Measurements from ENCODE around the gene SLX4IP. TPM values are rescaled to one million over a fixed set of nuclear protein-coding genes. Genes with fewer than 3 reads are reported as not detected.
A peak's percentile ranks its signal among the peaks of the same experiment; 100 is the strongest.

The SLX4IP gene
- total RNA-seq, 1 experiment from 2014 or later = 5.7 TPM

DNA sequence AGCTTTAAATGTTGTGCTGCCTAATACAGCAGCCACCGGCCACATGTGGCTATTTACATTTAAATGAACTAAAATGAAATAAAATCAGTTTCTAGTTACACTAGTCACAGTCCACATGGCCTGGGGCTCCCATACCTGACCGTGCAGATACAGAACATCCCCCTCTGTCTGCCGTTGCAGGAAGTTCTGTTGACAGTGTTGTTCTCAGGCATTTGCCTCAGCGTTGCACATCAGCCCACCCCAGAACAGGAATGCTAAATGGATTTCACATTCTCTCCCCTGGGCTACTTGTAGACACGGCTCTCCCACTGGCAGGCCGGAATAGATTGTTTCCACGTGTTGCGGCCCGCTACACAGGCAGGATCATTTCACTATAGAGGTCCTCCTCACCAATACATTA lies 212.4 kb downstream of the SLX4IP start:
- DNase-seq (ENCODE audit: low spot score) = no peak

DNA sequence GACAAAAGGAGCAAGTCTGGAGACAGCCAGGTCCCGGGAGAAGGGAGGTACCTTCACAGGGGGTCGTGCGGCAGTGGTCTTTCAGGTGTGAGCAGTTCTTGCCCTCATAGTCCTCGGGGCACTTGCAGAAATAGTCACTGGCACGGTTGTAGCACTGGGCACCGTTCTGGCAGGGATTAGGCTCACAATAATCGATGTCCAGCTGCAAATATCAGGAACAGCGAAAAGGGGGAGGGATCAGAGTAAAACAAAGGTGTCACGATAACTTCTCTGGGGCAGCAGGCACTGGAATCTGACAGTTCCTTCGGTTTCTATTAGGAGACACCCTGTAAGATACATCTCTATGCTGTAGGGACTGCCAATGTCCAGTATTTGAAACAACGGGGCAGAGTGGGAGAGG lies 212.8 kb downstream of the SLX4IP start:
- DNase-seq (ENCODE audit: low spot score) = no peak

DNA sequence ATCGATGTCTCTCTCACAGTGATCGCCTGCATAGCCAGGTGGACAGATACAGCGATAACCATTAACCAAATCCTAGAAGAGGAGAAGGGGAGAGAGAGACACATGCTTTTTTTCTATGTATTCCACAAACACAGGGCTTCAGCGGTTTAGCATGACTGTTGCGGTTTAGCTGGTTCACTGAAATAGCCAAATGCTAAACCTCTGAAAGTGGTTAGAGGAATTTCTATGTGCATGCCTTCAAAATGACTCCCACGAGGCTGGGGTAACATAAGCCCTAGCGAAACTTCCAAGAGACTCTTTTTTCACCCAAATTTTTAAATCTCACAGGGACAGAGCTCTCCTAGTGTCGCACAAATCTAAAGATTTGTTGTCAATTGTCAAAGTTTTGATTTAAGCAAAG lies 213.5 kb downstream of the SLX4IP start:
- DNase-seq (ENCODE audit: low spot score) = peak; percentile 56

DNA sequence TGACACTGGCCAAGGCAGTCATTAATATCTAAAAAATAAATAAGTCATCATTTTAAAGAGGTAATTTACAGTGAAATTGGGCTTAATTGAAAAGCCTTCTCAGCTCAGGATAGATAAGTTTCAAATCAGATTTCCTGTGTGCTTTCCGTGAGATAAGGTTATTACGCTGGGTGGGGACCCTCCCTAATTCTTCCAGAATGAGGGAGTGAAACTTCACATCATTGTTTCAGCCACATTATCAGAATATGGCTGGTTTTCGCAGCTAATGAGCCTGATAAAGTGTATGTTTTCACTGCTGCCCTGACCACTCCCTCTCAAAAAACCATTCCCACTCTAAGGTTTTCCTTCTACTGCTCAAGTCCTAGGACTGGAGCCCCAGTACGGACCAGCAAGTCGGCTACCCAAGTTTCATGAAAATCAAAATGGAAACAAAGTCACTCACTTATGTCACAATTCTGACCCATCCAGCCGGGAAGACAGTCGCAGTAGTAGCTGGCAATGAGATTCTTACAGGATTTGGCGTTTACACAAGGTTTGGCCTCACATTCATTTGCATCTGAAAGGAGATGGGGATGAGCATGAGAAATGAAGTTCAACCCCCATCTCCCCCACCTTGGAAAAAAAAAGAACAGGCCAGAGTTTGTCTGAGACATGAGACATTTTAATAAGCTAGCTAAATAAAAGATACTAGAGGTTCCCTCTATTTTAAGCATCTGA lies 214.1 kb downstream of the SLX4IP start:
- no peak for DNase-seq (ENCODE audit: low spot score)

DNA sequence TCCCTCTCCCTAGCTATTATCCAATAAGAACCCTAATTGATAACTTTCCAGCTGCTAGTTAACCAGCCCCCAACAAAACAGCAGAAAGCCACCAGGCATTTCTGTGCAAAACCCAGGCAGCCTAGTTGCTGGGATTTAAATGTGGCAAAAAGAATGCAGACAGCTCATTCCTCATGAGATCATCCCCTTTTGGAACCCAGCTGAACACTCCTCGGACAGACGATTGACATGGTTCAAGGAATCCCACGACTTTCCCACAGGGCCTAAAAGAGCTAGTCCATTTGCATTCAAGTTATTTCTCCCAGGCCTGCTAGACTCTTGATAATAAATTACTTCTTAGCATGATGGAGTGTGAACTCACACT lies 214.7 kb downstream of the SLX4IP start:
- no peak for DNase-seq (ENCODE audit: low spot score)

DNA sequence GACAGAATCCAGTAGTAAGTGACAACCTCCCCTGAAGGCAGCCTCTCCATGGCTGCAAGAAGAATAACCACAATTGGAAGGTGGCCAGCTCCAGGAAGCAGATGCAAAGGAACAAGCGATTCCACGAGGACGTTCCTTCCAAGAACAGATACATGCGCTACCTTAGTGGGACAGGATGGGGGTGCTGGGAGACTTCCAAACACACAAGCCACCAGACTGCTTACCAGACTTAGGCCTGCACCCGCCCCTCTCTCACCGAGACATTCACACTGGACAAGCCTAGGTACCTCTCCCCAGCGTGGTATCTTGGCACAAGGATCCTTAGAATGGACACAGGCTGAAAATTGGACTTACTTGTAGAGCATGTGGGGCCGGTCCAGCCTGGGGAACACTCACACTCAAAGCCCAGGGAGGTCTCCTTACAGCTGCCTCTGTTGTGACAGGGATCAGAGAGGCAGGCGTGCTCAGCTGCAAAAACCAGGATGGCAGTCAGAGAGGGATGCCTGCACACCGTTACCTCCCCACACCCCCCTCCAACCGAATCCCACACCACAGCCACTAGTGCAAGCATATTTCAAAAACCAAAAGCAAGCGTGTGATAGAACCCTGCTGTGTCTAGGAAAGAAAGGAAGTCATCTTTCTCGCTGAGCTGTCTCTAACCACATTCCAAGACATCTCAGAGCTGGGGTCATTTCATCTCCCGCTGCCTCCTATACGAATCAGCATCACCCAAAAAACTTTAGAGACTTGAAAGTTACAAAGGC lies 216.3 kb downstream of the SLX4IP start:
- DNase-seq (ENCODE audit: low spot score) = peak; percentile 79

DNA sequence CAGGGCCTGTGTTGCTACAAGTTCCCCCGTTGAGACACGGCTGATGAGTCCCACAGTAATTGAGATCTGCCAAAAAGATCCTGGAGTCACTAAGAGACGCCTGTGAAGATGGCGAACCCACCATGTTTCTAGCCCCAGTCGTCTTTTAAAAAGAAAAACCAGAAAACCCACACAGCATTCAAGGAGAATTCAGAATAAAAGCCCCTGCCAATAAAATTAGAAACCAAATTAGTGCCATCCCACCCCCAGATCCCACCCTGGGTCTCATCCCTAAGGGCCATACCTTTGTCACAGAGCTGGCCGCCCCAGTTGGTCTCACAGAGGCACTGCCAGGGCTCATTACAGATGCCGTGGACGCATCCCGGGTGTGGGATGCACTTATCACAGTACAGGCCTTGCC lies 217.1 kb downstream of the SLX4IP start:
- DNase-seq (ENCODE audit: low spot score) = no peak

DNA sequence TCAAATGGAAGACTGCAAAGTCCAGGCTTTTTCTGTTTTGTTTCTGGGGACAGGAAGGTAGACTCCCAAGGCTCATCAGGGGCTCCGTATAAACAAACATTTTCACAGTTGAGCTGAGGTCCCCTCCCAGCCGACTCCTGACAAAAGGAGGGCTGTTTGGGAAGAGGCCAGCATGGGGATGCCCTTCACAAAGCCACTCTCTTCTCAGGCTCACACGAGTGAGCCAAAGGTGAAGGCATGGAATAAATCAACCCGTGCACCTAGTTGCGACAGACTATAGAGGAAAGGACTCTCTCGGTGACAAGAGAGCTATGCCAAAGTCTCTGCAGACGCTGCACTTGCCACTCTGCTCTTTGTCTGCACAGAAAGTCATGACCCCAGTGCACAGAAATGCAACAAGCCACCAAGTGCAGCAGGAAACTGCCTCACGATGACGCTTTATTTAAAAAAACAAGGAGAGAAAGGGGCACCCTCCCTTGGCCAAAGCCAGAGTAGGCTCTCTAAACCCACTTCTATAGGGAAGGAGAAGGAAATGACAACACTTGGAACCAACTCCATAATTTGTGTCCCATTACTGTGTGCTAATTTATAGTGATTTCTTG lies 217.7 kb downstream of the SLX4IP start:
- DNase-seq (ENCODE audit: low spot score) = peak; percentile 32

DNA sequence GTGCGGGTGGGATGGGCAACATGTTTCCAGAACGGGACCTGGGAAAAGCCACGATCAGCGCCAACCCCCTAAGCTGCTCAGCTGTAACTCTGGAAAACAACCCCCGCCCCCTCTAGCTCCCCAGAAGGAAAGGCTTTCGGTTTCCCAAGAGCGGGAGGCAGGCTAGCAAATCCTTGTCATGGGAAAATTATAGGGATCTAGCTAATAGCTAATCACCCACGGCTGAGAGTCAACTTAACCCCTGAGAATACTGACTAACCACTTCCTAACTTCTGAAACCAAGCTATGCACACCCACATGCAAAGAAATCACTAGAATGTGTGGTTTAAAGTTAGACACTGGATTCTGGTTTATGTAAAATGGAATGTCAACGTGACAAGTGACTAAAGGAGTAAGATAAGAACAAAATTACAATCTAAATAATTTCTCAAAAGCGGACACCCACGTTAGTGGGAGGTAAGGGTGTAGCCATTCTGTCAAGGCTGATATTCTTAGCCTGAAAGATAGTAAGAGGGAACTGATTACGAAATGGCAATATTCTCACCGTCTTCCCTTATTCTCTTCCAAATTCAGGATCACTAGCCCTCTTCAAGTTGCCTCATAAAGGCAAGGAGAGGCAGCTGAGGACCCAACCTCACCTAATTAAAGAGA lies 218.6 kb downstream of the SLX4IP start:
- peak; percentile 73 for DNase-seq (ENCODE audit: low spot score)

DNA sequence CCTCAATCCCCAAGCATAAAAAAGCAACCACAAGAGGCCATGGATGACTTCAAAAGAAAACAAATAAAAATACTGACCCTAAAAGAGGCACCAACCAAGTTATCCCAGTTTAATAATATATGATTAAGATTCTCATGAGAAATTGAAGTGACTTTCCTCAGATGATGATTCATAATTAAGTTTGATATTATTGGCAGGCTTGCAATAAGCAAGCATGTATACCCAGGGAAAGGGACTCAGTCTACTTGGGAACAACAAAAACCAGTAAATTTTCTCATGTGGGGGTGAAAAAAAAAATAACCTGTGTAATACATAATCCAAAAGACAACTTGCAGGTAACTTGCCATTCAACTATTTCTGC lies 219.1 kb downstream of the SLX4IP start:
- DNase-seq (ENCODE audit: low spot score) = no peak

DNA sequence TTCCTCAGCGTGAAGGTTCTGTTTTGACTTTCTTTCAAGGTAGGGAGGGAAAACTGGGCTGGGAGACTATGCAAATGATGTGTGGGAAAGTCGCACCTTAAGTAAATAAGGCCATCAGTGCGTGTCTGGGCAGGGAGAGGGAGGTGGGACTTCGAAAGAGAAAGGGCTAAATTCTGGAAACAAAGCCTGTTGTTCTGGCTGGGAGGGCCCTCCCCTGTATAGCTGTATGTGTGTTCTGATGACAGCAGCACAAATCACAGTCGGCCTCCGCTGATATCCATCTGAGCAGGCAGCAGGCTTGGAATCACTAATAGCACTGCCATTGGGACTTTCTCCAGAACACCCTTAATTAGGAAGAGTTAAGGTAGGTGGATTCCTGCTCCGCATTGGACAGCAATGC lies 219.5 kb downstream of the SLX4IP start:
- DNase-seq (ENCODE audit: low spot score) = no peak

DNA sequence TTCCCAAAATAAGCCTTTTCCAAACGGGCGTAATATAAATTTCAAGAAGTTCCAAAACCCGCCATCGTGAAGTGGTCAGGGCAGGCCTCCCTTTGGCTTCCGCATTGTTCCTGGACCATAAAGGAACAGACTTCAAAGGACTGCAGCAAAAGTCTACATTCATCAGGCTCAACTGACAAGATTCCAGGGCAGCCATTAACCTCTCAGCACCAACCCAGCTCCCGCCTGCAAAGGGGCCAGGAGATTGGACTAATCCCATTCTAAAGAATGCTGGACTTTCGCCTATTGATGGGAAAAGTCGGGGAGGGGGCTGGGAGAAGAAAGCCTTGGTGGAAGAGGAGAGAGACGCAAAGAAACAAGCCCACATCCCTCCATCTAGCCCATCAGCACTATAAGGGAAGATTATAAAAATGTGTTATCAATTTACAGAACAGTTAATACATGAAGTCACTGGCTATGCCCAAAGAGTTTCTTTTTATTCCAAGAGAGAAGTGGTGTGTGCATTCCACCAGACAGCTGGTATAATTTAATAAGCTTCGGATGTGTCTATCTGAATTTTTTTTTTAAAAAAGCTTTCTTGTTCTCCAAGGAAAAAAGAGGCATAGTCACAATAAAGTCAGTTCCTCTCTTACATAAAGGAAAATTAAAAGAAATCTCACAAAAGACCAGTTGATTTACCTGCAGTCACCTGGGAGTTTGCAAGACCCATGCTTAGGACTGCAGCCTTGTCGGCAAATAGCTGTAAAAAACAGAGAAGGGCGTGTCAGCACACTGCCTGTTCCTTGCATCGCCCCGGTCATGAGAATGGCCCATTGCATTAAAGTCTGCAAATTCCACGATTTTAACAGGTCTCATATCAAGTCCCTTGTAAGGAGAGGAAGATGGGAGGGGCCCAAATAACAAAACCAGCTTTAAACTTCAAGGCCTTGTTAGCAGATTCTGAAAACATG lies 220.9 kb downstream of the SLX4IP start:
- no peak for DNase-seq (ENCODE audit: low spot score)

DNA sequence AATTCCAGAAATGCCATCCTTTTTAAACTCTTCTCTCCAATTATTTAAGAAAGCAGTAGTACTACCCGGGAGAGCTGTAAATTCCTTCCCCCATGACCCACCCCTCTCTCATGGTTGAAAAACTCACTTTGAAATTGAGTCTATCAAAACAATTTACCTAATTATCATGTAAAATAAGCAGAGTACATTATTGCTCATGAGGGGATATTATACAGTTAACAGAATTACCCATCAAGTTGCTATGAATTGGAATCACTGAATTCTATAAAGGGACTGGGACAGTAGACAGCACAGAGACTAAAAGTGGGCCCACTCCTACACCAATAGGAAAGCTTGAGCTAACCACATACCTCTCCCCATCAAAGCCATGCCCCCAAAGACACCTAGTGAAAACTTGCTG lies 222.3 kb downstream of the SLX4IP start:
- no peak for DNase-seq (ENCODE audit: low spot score)

DNA sequence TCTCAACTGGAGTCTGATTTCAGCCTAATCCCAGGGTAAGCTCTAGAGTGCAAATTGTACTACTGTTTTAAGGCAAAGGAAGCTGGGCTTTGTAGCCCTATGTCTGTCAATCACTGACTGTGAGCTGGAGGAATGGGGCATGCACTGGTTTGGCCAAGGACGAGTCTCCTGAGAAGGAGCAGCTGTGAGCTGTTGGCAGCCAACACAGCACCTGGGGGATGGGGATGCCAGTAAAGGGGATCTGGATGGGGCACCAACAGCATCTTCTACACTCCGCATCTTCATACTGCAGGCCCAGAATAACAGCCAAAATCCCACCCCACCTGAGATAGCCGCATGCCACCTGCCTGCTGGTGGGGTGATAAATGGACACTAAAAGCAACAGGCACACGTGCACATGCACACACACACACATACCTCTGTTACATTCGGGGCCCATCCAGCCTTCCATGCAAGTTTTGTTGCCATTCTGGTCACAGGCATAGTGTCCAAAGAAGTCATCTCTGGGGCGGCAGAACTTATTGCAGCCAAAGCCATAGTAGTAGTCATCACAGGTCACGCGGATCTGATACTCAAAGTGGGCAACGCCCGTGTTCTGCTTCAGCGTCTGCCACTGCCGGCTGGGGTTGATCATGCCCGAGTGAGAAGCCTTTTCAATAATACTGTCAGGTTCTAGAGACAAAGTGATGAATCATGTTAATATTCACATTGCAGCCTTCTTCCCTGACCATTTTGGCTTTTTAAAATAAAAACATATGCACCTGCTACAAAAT lies 223.1 kb downstream of the SLX4IP start:
- DNase-seq (ENCODE audit: low spot score) = no peak

DNA sequence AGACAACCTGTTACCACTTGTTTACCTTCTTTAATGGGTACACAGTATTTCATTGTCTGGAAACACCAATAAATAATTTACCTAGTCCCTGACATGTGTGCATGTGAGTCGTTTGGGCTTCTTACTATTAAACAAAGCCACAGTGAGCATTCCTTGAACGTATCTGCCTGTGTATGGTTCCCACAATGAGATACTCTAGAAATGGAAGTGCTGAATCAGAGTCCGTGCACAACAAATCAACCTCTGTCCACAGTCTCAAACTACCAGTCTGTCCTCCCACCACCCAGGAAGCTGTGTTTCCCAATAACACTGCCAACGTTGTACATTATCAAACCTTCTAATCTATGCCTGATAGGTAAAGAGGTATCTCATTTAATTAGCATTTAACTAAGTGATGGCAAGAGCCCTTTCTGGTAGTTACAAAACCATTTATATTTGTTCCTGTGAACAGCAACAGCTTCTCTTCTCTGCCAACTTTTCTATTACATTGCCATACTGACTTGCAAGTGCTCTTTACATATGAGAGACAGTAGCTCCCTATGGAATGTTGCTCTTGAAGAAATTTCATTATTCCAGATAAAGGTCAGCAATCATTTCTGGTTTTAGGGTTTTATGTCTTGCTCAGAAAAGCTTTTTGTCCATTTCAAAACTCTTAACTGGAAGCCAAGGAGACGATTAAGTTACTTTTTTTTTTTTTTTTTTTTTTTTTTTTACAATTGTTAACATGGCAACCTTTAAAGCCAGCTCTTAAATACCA lies 223.9 kb downstream of the SLX4IP start:
- no peak for DNase-seq (ENCODE audit: low spot score)

DNA sequence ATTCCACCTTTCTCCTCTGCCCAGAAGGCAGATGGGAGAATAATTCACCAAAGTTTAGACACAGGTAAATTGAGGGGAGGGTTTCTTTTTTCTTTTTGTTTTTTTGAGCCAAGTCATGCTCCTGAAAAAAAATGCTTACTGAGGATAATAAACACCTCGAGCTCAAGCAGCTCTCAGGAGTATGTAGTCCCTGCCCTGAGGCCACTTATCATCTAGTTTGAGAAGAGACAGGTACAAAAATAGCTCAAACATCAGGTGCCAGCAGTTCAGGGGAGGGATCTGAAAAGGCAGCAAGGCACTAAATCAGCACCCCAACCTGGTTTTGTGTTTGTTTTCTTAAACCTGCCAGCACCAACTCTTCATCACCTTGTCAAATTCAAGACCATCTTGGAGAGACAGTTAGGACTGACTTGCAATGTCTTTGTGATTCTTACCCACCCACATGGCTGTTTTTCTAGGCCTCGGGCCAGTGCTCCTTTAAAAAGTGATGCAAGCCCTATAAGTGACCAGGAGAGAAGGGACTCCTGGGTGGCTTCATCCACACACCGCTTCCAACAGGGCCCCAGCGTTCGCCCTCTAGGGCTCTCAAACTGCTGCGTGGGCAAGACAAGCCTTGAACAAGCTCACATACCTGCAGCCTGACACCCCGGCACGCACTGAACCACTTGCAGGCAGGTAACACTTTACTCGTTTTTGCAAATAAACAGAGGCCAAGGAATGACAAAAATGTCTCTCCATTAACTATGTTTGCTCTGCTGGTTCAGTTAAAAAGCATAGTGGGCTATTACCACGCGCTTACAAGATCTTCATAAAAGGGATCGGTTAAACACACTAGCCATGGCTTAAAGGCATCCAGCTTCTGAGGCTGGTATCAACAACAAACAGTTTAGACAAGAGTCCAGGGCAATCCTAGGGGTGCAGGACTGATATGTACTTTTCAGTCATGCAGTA lies 224.8 kb downstream of the SLX4IP start:
- no peak for DNase-seq (ENCODE audit: low spot score)

DNA sequence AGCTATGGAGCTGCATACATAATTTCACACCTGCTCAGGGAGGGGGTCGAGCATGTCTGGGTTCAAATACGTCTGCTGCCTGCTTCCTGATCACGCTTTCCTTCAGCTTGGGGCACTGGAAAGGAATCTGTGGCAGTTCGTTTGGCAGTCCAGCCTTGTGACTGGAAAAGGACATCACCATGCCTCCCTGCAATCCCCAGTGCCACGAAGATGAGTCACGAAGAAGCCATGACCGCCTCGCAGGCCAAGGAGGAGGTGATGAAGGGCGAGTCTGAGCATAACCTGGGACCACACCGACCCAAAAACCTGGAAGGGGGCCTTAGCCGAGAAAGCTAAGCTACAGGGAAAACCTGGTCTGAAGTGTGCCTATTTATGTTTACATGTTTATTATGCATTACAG lies 225.6 kb downstream of the SLX4IP start:
- DNase-seq (ENCODE audit: low spot score) = peak; percentile 60

DNA sequence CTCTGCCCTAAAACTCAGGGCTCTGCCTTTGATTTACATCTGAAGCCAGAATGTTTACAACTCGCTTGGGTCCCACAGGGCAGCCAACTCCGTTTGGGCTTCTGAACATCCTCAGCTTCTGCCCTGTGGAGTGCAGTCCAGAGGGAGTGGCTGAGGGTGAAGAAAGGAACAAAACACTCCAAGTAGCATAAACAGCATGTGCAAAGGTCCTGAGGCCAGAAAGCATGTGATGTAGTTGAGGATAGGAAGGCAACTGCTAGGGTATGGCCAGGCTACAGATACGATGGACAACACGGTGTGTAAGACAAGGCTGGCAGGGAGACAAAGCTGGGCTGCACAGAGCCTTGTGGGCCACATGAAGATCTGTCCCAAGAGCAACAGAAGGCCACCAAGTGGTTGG lies 226.2 kb downstream of the SLX4IP start:
- DNase-seq (ENCODE audit: low spot score) = no peak

DNA sequence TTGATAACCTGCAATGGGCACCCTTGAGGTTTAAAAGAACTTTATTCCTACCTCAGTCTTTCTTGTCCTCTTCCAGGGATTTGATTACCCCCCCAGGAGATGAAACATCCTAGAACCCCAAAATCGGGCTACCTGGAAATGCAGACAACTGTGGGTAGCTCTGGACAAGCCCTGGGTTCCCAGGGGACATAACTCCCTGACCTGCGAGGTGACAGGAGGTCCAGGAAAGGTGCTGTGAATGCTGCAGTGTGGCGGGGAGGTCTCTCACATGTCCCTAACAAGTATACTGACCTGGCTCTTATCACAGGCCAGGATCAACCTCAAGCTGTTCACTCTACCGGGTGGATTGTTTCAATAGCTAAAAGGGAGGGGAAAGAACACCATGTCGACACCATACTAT lies 227.0 kb downstream of the SLX4IP start:
- no peak for DNase-seq (ENCODE audit: low spot score)

All from A172 (cell line).